HepG2 (cell line): Measurements from ENCODE around the gene DPYD. TPM values are rescaled to one million over a fixed set of nuclear protein-coding genes. Genes with fewer than 3 reads are reported as not detected.

Experiments
- ATAC-seq: fragments of 200-7000 bp; cut with Tn5 transposase; 3 replicates; pipeline ENCODE4 v1.9.1; 2020; ENCODE audit warnings: mild to moderate bottlenecking, moderate library complexity
- BruUV-seq: library from RNA; stranded (reverse); fragments of 400-500 nt; replicated peaks from 2 replicates; lab custom pipeline; 2021; lab: Mats Ljungman, UMichigan
- CTCF ChIA-PET: fragments of 300-600 bp; formaldehyde crosslinking; extraction: SDS; loops from one replicate; lab custom pipeline; 2021; ENCODE audit warnings: low total read pairs, inconsistent platforms, low intra/inter-chr PET ratio; lab: Yijun Ruan, JAX
- POLR2A ChIA-PET: fragments of 350-600 bp; sonication (Branson Sonifier 250); formaldehyde crosslinking; loops from one replicate; lab custom pipeline; 2020; ENCODE audit warnings: antibody characterized with exemption, inconsistent platforms; lab: Yijun Ruan, JAX
- DNase-seq: peaks from one replicate; pipeline ENCODE4 v3.0.0-alpha.2; 2015; ENCODE audit warnings: low spot score
- FAIRE-seq: peaks from 3 replicates; lab custom pipeline; 2011; peaks lifted over from hg19 to GRCh38; lab: Jason Lieb, UNC
- H2AFZ ChIP-seq: one replicate; pipeline ENCODE4 v1.6.1; 2011; ENCODE audit warnings: low read length, inconsistent platforms
- H3K27ac ChIP-seq: fragments of 300-600 bp; 3 replicates; pipeline ENCODE4 v1.8.0; 2011; ENCODE audit warnings: mixed run types, mild to moderate bottlenecking, mixed read lengths, low read length, inconsistent platforms; ENCODE audit not compliant: insufficient read depth; ENCODE audit errors: extremely low read length
- H3K27me3 ChIP-seq, 2 experiments: fragments of 200-600 bp in 1 of 2; 2 replicates in 1 of 2; 3 replicates in 1 of 2; pipeline versions ENCODE4 v1.6.0 to v1.8.0; 2011; ENCODE audit warnings: low read length in 2 of 2, mild to moderate bottlenecking in 2 of 2, moderate library complexity in 2 of 2, inconsistent platforms in 1 of 2; ENCODE audit not compliant: insufficient read depth in 2 of 2, control insufficient read depth in 1 of 2
- H3K36me3 ChIP-seq, 2 experiments: fragments of 200-600 bp in 1 of 2; replicated peaks in 1 of 2; 2 replicates in 1 of 2; 3 replicates in 1 of 2; pipeline versions ENCODE4 v1.5.1 to v1.8.0; 2011; ENCODE audit warnings: low read length in 2 of 2, inconsistent platforms in 1 of 2; ENCODE audit not compliant: insufficient read depth in 2 of 2, control insufficient read depth in 1 of 2
- H3K4me1 ChIP-seq: 2 replicates; pipeline ENCODE4 v1.5.1; 2012; ENCODE audit warnings: low read length, inconsistent platforms; ENCODE audit not compliant: insufficient read depth
- H3K4me2 ChIP-seq: 2 replicates; pipeline ENCODE4 v1.6.0; 2011; ENCODE audit warnings: low read depth, low read length, inconsistent platforms
- H3K4me3 ChIP-seq, 3 experiments: fragments of 200-600 bp in 1 of 3; sonication (generic), shearing (Covaris generic) in 1 of 3; replicated peaks in 1 of 3; 2 replicates each; pipeline ENCODE4 v1.5.1; 2011 to 2016; ENCODE audit warnings: low read length in 3 of 3, inconsistent platforms in 2 of 3, low read depth in 2 of 3, mild to moderate bottlenecking in 2 of 3, control low read depth in 1 of 3, mixed read lengths in 1 of 3; ENCODE audit not compliant: insufficient read depth in 1 of 3
- H3K79me2 ChIP-seq: one replicate; pipeline ENCODE4 v1.6.1; 2011; ENCODE audit warnings: low read length, inconsistent platforms; ENCODE audit not compliant: insufficient read depth
- H3K9ac ChIP-seq: 2 replicates; pipeline ENCODE4 v1.6.0; 2011; ENCODE audit warnings: mild to moderate bottlenecking, low read depth, low read length, inconsistent platforms; ENCODE audit not compliant: insufficient read depth
- H3K9me3 ChIP-seq: 2 replicates; pipeline ENCODE4 v1.5.1; 2012; ENCODE audit warnings: mild to moderate bottlenecking, low read length
- H4K20me1 ChIP-seq: 2 replicates; pipeline ENCODE4 v1.6.0; 2011; ENCODE audit warnings: inconsistent platforms, mild to moderate bottlenecking, low read length, moderate library complexity; ENCODE audit not compliant: insufficient read depth
- IKZF4 ChIP-seq: sonication (generic); formaldehyde crosslinking; IDR thresholded peaks from 2 replicates; pipeline ENCODE4 v1.5.1; 2020; ENCODE audit warnings: borderline replicate concordance, mild to moderate bottlenecking, low read depth, missing genetic modification reagents; ENCODE audit errors: not compliant biosample characterization
- SALL1 ChIP-seq: sonication (generic); formaldehyde crosslinking; IDR thresholded peaks from 2 replicates; pipeline ENCODE4 v1.8.0; 2022; ENCODE audit warnings: mild to moderate bottlenecking, missing genetic modification reagents
- SRF ChIP-seq: IDR thresholded peaks from 2 replicates; pipeline ENCODE4 v1.6.1; 2011; ENCODE audit warnings: mild to moderate bottlenecking, low read depth, low read length, moderate library complexity
- WGBS: methylation state at CpG from one replicate; pipeline ENCODE4 v1.1.6; 2017; ENCODE audit warnings: low lambda C conversion rate; 5-methylcytosine and 5-hydroxymethylcytosine counted together
- in situ Hi-C: cut with HindIII; loops from 2 replicates; pipeline ENCODE4 v1.10.0; 2017; ENCODE audit warnings: low pct_unique_long_range_greater_than_20kb; ENCODE audit not compliant: extremely low pct_ligation_motif_present
- intact Hi-C: fragments of 100-400 bp; cut with micrococcal nuclease; formaldehyde crosslinking; loops from one replicate; pipeline ENCODE4 v1.10.0; 2022; ENCODE audit not compliant: unreplicated experiment
- polyA plus RNA-seq, 8 experiments: library from polyadenylated mRNA; depleted of rRNA in 3 of 8; stranded (reverse) in 7 of 8; unstranded in 1 of 8; fragments of >200 nt; fragmentation: Illumina TruSeq in 4 of 8; extraction: Trizol in 4 of 8; gene quantifications; 2 replicates each; pipeline versions ENCODE4 v1.2.1 to v1.2.3, GENCODE V29; 2011 to 2016; ENCODE audit warnings: low read depth in 4 of 8, missing spikeins in 1 of 8, mixed read lengths in 1 of 8; ENCODE audit not compliant: insufficient read depth in 1 of 8
- total RNA-seq, 5 experiments: library from RNA; depleted of rRNA; stranded (reverse); fragments of >200 nt; fragmentation: Illumina TruSeq; extraction: Trizol; gene quantifications; 2 replicates each; pipeline ENCODE4 v1.2.3, GENCODE V29; 2016; ENCODE audit warnings: low read depth in 1 of 5
- TF ChIP-seq, protein P1 (sequence below): sonication (generic); formaldehyde crosslinking; IDR thresholded peaks from 2 replicates; pipeline ENCODE4 v1.9.0; 2021; ENCODE audit warnings: missing genetic modification reagents, borderline replicate concordance
- TF ChIP-seq, protein P2 (sequence below): sonication (generic); formaldehyde crosslinking; IDR thresholded peaks from 2 replicates; pipeline ENCODE4 v1.4.0; 2020; ENCODE audit warnings: missing genetic modification reagents
- TF ChIP-seq, protein P3 (sequence below): sonication (generic); formaldehyde crosslinking; IDR thresholded peaks from 2 replicates; pipeline ENCODE4 v1.5.0; 2020; ENCODE audit warnings: missing genetic modification reagents
- TF ChIP-seq, protein P4 (sequence below): sonication (generic); formaldehyde crosslinking; IDR thresholded peaks from 2 replicates; pipeline ENCODE4 v1.4.0; 2020; ENCODE audit warnings: missing genetic modification reagents
- TF ChIP-seq, protein P5 (sequence below): sonication (generic); formaldehyde crosslinking; IDR thresholded peaks from 2 replicates; pipeline ENCODE4 v1.5.1; 2020; ENCODE audit warnings: missing genetic modification reagents, mild to moderate bottlenecking, borderline replicate concordance

The DPYD gene
- total and polyA plus RNA-seq, 2 of the 13 experiments (the other 11 are each of a cell fraction or from before 2014, with no cell fraction given) = 1.3 to 3.4 TPM

DNA sequence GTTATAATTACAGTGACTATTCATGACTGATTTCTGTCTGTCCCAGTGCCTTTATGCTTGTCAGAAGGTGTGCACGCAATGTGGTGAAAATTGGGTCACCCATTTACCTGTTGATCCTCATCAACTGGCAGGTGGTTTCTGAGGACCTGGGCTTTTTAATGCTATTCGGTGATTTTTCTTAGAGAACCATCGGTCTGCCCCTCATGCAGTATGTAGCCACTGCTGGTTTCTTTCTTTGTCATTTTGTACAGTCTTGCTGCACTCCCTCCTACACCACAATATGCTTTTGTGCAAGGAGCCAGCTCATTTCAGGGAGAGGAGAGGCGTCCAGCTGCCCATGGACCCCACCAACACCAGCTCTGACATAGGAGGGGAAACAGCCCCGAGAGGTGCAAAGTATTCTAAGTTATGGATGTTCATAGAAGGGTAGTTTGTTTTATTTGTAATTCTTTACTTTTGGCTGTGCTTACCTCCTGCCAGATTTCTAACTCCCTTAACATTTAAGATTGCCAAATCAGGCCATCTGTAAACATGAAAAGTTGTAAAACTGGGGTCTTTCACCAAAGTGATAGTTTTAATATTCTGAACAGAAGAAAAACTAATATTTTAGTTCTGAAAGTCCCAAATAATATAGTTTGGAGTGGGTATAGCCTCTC lies 873.9 kb downstream of the DPYD start:
- CTCF ChIA-PET = no interaction called here
- in situ Hi-C loops (no loop called here), intact Hi-C loops (no loop called here)
- Histone ChIP-seq H3K36me3 (no peaks in the 10 kb centered on the region), H4K20me1 (no peaks in the 10 kb centered on the region), H3K9ac (no peak overlapping the region), H3K4me2 (no peak overlapping the region), H3K4me3 (no peak overlapping the region), H2AFZ (no peak overlapping the region), H3K79me2 (no peaks in the 10 kb centered on the region), H3K4me1 (no peaks in the 10 kb centered on the region), H3K27ac (no peak overlapping the region), H3K9me3 (peaks cover 21% of the 10 kb centered on the region; the same call in 1 of the 2 replicates), H3K27me3 (no peaks in the 10 kb centered on the region)
- no peak for ATAC-seq
- no peak for FAIRE-seq
- no TSS peak for BruUV-seq
- TF ChIP-seq, protein P1, sequence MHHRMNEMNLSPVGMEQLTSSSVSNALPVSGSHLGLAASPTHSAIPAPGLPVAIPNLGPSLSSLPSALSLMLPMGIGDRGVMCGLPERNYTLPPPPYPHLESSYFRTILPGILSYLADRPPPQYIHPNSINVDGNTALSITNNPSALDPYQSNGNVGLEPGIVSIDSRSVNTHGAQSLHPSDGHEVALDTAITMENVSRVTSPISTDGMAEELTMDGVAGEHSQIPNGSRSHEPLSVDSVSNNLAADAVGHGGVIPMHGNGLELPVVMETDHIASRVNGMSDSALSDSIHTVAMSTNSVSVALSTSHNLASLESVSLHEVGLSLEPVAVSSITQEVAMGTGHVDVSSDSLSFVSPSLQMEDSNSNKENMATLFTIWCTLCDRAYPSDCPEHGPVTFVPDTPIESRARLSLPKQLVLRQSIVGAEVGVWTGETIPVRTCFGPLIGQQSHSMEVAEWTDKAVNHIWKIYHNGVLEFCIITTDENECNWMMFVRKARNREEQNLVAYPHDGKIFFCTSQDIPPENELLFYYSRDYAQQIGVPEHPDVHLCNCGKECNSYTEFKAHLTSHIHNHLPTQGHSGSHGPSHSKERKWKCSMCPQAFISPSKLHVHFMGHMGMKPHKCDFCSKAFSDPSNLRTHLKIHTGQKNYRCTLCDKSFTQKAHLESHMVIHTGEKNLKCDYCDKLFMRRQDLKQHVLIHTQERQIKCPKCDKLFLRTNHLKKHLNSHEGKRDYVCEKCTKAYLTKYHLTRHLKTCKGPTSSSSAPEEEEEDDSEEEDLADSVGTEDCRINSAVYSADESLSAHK (CRISPR knock-in tag) = no peak
- TF ChIP-seq SRF (no peak), SALL1 (no peak), IKZF4 (CRISPR knock-in tag) (no peak)
- TF ChIP-seq, protein P2, sequence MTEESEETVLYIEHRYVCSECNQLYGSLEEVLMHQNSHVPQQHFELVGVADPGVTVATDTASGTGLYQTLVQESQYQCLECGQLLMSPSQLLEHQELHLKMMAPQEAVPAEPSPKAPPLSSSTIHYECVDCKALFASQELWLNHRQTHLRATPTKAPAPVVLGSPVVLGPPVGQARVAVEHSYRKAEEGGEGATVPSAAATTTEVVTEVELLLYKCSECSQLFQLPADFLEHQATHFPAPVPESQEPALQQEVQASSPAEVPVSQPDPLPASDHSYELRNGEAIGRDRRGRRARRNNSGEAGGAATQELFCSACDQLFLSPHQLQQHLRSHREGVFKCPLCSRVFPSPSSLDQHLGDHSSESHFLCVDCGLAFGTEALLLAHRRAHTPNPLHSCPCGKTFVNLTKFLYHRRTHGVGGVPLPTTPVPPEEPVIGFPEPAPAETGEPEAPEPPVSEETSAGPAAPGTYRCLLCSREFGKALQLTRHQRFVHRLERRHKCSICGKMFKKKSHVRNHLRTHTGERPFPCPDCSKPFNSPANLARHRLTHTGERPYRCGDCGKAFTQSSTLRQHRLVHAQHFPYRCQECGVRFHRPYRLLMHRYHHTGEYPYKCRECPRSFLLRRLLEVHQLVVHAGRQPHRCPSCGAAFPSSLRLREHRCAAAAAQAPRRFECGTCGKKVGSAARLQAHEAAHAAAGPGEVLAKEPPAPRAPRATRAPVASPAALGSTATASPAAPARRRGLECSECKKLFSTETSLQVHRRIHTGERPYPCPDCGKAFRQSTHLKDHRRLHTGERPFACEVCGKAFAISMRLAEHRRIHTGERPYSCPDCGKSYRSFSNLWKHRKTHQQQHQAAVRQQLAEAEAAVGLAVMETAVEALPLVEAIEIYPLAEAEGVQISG (CRISPR knock-in tag) = no peak
- TF ChIP-seq, protein P3, sequence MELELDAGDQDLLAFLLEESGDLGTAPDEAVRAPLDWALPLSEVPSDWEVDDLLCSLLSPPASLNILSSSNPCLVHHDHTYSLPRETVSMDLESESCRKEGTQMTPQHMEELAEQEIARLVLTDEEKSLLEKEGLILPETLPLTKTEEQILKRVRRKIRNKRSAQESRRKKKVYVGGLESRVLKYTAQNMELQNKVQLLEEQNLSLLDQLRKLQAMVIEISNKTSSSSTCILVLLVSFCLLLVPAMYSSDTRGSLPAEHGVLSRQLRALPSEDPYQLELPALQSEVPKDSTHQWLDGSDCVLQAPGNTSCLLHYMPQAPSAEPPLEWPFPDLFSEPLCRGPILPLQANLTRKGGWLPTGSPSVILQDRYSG = no peak
- TF ChIP-seq, protein P4, sequence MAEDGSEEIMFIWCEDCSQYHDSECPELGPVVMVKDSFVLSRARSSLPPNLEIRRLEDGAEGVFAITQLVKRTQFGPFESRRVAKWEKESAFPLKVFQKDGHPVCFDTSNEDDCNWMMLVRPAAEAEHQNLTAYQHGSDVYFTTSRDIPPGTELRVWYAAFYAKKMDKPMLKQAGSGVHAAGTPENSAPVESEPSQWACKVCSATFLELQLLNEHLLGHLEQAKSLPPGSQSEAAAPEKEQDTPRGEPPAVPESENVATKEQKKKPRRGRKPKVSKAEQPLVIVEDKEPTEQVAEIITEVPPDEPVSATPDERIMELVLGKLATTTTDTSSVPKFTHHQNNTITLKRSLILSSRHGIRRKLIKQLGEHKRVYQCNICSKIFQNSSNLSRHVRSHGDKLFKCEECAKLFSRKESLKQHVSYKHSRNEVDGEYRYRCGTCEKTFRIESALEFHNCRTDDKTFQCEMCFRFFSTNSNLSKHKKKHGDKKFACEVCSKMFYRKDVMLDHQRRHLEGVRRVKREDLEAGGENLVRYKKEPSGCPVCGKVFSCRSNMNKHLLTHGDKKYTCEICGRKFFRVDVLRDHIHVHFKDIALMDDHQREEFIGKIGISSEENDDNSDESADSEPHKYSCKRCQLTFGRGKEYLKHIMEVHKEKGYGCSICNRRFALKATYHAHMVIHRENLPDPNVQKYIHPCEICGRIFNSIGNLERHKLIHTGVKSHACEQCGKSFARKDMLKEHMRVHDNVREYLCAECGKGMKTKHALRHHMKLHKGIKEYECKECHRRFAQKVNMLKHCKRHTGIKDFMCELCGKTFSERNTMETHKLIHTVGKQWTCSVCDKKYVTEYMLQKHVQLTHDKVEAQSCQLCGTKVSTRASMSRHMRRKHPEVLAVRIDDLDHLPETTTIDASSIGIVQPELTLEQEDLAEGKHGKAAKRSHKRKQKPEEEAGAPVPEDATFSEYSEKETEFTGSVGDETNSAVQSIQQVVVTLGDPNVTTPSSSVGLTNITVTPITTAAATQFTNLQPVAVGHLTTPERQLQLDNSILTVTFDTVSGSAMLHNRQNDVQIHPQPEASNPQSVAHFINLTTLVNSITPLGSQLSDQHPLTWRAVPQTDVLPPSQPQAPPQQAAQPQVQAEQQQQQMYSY (CRISPR knock-in tag) = no peak
- TF ChIP-seq, protein P5, sequence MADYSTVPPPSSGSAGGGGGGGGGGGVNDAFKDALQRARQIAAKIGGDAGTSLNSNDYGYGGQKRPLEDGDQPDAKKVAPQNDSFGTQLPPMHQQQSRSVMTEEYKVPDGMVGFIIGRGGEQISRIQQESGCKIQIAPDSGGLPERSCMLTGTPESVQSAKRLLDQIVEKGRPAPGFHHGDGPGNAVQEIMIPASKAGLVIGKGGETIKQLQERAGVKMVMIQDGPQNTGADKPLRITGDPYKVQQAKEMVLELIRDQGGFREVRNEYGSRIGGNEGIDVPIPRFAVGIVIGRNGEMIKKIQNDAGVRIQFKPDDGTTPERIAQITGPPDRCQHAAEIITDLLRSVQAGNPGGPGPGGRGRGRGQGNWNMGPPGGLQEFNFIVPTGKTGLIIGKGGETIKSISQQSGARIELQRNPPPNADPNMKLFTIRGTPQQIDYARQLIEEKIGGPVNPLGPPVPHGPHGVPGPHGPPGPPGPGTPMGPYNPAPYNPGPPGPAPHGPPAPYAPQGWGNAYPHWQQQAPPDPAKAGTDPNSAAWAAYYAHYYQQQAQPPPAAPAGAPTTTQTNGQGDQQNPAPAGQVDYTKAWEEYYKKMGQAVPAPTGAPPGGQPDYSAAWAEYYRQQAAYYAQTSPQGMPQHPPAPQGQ (CRISPR knock-in tag) = no peak
- TF ChIP-seq, all 625 proteins: peak for 0
- WGBS = 3% methylated on average over 5 of the region's 5 CpGs
- POLR2A ChIA-PET = no interaction called here
- DNase-seq = no peak
